ENCODE measurements around the gene CBLB. TPM values are rescaled to one million over a fixed set of nuclear protein-coding genes. Genes with fewer than 3 reads are reported as not detected.

Gene CBLB
- total RNA-seq, 1 experiment from 2014 or later: 34.3 TPM

DNA sequence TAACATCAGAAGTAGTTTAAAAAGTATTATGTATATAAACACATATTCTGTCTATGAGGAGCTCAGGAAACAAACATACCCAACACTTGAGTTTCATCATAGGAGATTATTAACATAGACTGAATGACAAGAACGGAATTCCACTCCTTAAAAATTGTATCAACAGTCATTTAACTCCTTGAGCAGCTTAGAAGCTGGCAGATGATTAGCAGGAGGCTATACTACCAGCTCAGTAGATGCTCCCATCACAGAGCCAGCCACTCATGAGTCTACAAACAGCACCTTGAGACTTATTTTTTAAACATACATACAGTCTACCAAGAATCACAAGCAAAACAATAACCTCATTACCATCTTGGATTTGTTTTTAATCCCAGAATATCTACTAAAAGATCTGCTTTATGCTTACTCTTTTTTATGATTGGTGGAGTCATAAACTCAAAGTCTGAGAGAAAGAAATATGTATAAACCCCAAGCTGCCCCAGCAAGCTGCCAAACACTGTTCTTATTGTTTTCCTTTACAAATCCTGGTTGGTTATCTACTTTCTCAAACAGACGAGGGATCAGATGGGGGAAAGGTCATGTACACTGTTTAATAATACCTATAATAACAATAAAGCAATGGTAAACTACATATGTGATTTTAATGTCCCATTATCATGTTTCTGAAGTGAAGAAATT, 59.5 kb downstream of the CBLB start:
- intact Hi-C loops (cut with micrococcal nuclease; ENCODE audit: unreplicated experiment): loop anchor here (1.0 to 2.0 kb wide), 2 partner anchors 12 to 59 kb away; partner anchors contain the start of gene CBLB
- Mint-ChIP-seq H3K27ac (ENCODE audit: unreplicated experiment) (no peak overlapping the region), H3K4me3 (ENCODE audit: unreplicated experiment) (no peak overlapping the region), H3K4me1 (ENCODE audit: low read depth, unreplicated experiment) (peaks cover 17% of the 10 kb centered on the region), H3K36me3 (ENCODE audit: insufficient read depth, unreplicated experiment) (no peaks in the 10 kb centered on the region), H3K27me3 (ENCODE audit: insufficient read depth, unreplicated experiment) (no peaks in the 10 kb centered on the region), H3K9me3 (ENCODE audit: unreplicated experiment) (no peaks in the 10 kb centered on the region)
- no TSS peak for BruUV-seq (replicated peaks)
- ChIA-PET CTCF (no interaction called here), POLR2A (no interaction called here)
- Histone ChIP-seq H3K9me3 (no peaks in the 10 kb centered on the region), H3K36me3 (ENCODE audit: control insufficient read depth, insufficient read depth, low read length) (no peaks in the 10 kb centered on the region), H3K27me3 (replicated peaks; ENCODE audit: control insufficient read depth, insufficient read depth, low read length) (no peaks in the 10 kb centered on the region), H3K4me1 (peaks cover 8% of the 10 kb centered on the region), H3K4me3 (ENCODE audit: low read depth, low read length) (no peak overlapping the region)
- DNase-seq: peak in 1 of 2 experiments; percentile 22
- TF ChIP-seq, protein P1, sequence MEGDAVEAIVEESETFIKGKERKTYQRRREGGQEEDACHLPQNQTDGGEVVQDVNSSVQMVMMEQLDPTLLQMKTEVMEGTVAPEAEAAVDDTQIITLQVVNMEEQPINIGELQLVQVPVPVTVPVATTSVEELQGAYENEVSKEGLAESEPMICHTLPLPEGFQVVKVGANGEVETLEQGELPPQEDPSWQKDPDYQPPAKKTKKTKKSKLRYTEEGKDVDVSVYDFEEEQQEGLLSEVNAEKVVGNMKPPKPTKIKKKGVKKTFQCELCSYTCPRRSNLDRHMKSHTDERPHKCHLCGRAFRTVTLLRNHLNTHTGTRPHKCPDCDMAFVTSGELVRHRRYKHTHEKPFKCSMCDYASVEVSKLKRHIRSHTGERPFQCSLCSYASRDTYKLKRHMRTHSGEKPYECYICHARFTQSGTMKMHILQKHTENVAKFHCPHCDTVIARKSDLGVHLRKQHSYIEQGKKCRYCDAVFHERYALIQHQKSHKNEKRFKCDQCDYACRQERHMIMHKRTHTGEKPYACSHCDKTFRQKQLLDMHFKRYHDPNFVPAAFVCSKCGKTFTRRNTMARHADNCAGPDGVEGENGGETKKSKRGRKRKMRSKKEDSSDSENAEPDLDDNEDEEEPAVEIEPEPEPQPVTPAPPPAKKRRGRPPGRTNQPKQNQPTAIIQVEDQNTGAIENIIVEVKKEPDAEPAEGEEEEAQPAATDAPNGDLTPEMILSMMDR (IDR thresholded peaks at IDR 0.05; ENCODE audit: insufficient read depth in 1 of 2, low read depth in 1 of 2, low read length in 1 of 2, severe bottlenecking in 1 of 2, unreplicated experiment in 1 of 2): no peak

DNA sequence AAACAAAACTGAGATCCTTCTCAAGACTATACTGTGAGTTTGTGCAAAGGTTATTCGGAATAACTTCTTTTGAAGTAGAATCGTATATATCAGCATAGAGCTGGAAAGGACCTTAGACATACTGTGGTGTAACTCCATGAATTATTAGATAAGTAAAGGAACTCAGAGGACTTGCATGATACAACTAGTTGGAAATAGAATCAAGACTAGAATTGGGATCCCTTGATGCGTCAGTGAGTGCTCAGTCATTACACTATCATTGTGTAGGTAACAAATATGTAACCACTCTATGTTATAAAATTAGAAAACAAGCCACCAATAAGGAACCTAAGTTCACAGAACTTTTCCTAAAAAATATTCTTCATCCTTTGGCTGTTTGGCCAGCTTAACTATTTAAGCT, 61.1 kb downstream of the CBLB start:
- intact Hi-C loops (cut with micrococcal nuclease; ENCODE audit: unreplicated experiment): loop anchor here (2.0 kb wide), 1 partner anchor 61 kb away; the partner anchor contains the start of gene CBLB

DNA sequence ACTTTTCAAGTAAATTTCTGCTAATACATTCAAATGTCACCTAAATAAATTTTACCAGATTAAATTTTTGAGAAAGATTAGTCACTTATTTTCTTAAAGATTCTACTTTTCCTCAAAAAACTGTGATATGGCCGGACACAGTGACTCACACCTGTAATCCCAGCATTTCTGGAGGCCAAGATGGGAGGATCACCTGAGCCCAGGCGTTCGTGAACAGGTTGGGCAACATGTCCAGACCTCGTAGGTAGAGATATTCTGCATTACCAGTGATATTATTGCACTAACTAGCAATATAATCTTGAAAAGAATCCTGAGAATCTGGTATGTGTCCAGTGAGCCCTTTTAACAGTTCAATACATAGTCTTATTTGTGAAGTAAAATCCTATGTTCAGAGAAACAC, 61.7 kb downstream of the CBLB start:
- H3K27me3 Mint-ChIP-seq (ENCODE audit: insufficient read depth, unreplicated experiment): no peaks in the 10 kb centered on the region
- TF ChIP-seq, protein P1 (IDR thresholded peaks at IDR 0.05; ENCODE audit: insufficient read depth in 1 of 2, low read depth in 1 of 2, low read length in 1 of 2, severe bottlenecking in 1 of 2, unreplicated experiment in 1 of 2): no peak
- no peak overlapping the region for H3K4me3 Mint-ChIP-seq (ENCODE audit: unreplicated experiment)
- POLR2A ChIA-PET: no interaction called here
- no peaks in the 10 kb centered on the region for H3K36me3 Mint-ChIP-seq (ENCODE audit: insufficient read depth, unreplicated experiment)
- DNase-seq: no peak
- H3K27ac Mint-ChIP-seq (ENCODE audit: unreplicated experiment): no peak overlapping the region
- peaks cover 8% of the 10 kb centered on the region for H3K4me1 ChIP-seq
- no peaks in the 10 kb centered on the region for H3K36me3 ChIP-seq (ENCODE audit: control insufficient read depth, insufficient read depth, low read length)
- H3K9me3 Mint-ChIP-seq (ENCODE audit: unreplicated experiment): no peaks in the 10 kb centered on the region
- H3K9me3 ChIP-seq: no peaks in the 10 kb centered on the region
- CTCF ChIA-PET: interaction anchor here (1.0 kb wide), 1 partner anchor 315 kb away, joined by 3 read pairs; no protein-coding TSS in a partner anchor
- peaks cover 5% of the 10 kb centered on the region for H3K4me1 Mint-ChIP-seq (ENCODE audit: low read depth, unreplicated experiment)
- intact Hi-C loops (cut with micrococcal nuclease; ENCODE audit: unreplicated experiment): no loop called here
- no peaks in the 10 kb centered on the region for H3K27me3 ChIP-seq (replicated peaks; ENCODE audit: control insufficient read depth, insufficient read depth, low read length)
- no peak overlapping the region for H3K4me3 ChIP-seq (ENCODE audit: low read depth, low read length)
- no TSS peak for BruUV-seq (replicated peaks)

More for the DNA sequence above, 61.1 kb downstream of the CBLB start:
- no TSS peak for BruUV-seq (replicated peaks)
- H3K4me1 ChIP-seq: peaks cover 8% of the 10 kb centered on the region
- peaks cover 11% of the 10 kb centered on the region for H3K4me1 Mint-ChIP-seq (ENCODE audit: low read depth, unreplicated experiment)
- no peaks in the 10 kb centered on the region for H3K27me3 Mint-ChIP-seq (ENCODE audit: insufficient read depth, unreplicated experiment)
- no peak for DNase-seq
- no peak overlapping the region for H3K27ac Mint-ChIP-seq (ENCODE audit: unreplicated experiment)
- CTCF ChIA-PET: no interaction called here
- TF ChIP-seq, protein P1 (IDR thresholded peaks at IDR 0.05; ENCODE audit: insufficient read depth in 1 of 2, low read depth in 1 of 2, low read length in 1 of 2, severe bottlenecking in 1 of 2, unreplicated experiment in 1 of 2): no peak
- H3K9me3 Mint-ChIP-seq (ENCODE audit: unreplicated experiment): no peaks in the 10 kb centered on the region
- H3K4me3 ChIP-seq (ENCODE audit: low read depth, low read length): no peak overlapping the region
- no peaks in the 10 kb centered on the region for H3K36me3 ChIP-seq (ENCODE audit: control insufficient read depth, insufficient read depth, low read length)
- no peaks in the 10 kb centered on the region for H3K9me3 ChIP-seq
- POLR2A ChIA-PET: no interaction called here
- no peaks in the 10 kb centered on the region for H3K27me3 ChIP-seq (replicated peaks; ENCODE audit: control insufficient read depth, insufficient read depth, low read length)
- no peaks in the 10 kb centered on the region for H3K36me3 Mint-ChIP-seq (ENCODE audit: insufficient read depth, unreplicated experiment)
- no peak overlapping the region for H3K4me3 Mint-ChIP-seq (ENCODE audit: unreplicated experiment)

Measured in Caco-2 (cell line).